Colonic mucosa (tissue), 4 donors: ENCODE results near the gene CDC42BPB. TPM values are rescaled to one million over a fixed set of nuclear protein-coding genes. Genes with fewer than 3 reads are reported as not detected.

Experiments used
- DNase-seq: peaks from one replicate; pipeline ENCODE4 v3.0.0-alpha.2; 2020
- H3K27ac ChIP-seq: fragments of 200-600 bp; one replicate; pipeline ENCODE4 v1.8.0; 2021
- H3K27me3 ChIP-seq: fragments of 200-600 bp; one replicate; pipeline ENCODE4 v1.8.0; 2021
- H3K36me3 ChIP-seq: fragments of 200-600 bp; one replicate; pipeline ENCODE4 v1.8.0; 2021
- H3K4me1 ChIP-seq: fragments of 200-600 bp; one replicate; pipeline ENCODE4 v1.8.0; 2021; ENCODE audit warnings: mild to moderate bottlenecking
- H3K4me3 ChIP-seq: fragments of 200-600 bp; one replicate; pipeline ENCODE4 v1.8.0; 2021
- H3K9ac ChIP-seq, 2 donors: one replicate each; pipeline ENCODE4 v1.7.0; 2013; ENCODE audit warnings: control low read depth in 2 of 2, low read depth in 2 of 2, low read length in 2 of 2
- H3K9me3 ChIP-seq: fragments of 200-600 bp; one replicate; pipeline ENCODE4 v1.8.0; 2021
- intact Hi-C: fragments of 100-400 bp; cut with DNase I; formaldehyde crosslinking; loops from one replicate; pipeline ENCODE4 v1.14.1; 2022
- total RNA-seq, 2 donors: library from RNA; stranded (reverse); fragmentation: NEBNext Ultra II Directional in 1 of 2; extraction: Animal tissue kit (Norgen Biotek cat#: 25700) in 1 of 2; gene quantifications; one replicate each; pipeline ENCODE4 v1.2.1, GENCODE V29; 2021
- TF ChIP-seq, protein P1 (sequence below): fragments of 200-600 bp; IDR thresholded peaks from one replicate; pipeline ENCODE4 v1.8.0; 2022; ENCODE audit warnings: antibody characterized with exemption, mild to moderate bottlenecking
- donor health status: healthy.
- donor health status: DM: no; HTN: no; CAD: no.
- donor health status: DM: no; HTN: no; CAD: no.

CDC42BPB gene
- total RNA-seq, 2 donors from 2014 or later, result 67.9 to 83.8 TPM

GRCh38 chr14:102964152-102964730 lies 93.1 kb downstream of the CDC42BPB start:
- no peaks in the 10 kb centered on the region for H3K9me3 ChIP-seq
- intact Hi-C loops, result no loop called here
- no peaks in the 10 kb centered on the region for H3K4me1 ChIP-seq
- H3K4me3 ChIP-seq, result no peak overlapping the region
- TF ChIP-seq, protein P1, sequence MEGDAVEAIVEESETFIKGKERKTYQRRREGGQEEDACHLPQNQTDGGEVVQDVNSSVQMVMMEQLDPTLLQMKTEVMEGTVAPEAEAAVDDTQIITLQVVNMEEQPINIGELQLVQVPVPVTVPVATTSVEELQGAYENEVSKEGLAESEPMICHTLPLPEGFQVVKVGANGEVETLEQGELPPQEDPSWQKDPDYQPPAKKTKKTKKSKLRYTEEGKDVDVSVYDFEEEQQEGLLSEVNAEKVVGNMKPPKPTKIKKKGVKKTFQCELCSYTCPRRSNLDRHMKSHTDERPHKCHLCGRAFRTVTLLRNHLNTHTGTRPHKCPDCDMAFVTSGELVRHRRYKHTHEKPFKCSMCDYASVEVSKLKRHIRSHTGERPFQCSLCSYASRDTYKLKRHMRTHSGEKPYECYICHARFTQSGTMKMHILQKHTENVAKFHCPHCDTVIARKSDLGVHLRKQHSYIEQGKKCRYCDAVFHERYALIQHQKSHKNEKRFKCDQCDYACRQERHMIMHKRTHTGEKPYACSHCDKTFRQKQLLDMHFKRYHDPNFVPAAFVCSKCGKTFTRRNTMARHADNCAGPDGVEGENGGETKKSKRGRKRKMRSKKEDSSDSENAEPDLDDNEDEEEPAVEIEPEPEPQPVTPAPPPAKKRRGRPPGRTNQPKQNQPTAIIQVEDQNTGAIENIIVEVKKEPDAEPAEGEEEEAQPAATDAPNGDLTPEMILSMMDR, result no peak
- no peak for DNase-seq
- H3K27ac ChIP-seq, result no peak overlapping the region
- no peak overlapping the region for H3K9ac ChIP-seq
- peaks cover 8% of the 10 kb centered on the region for H3K36me3 ChIP-seq
- H3K27me3 ChIP-seq, result no peaks in the 10 kb centered on the region

DNA sequence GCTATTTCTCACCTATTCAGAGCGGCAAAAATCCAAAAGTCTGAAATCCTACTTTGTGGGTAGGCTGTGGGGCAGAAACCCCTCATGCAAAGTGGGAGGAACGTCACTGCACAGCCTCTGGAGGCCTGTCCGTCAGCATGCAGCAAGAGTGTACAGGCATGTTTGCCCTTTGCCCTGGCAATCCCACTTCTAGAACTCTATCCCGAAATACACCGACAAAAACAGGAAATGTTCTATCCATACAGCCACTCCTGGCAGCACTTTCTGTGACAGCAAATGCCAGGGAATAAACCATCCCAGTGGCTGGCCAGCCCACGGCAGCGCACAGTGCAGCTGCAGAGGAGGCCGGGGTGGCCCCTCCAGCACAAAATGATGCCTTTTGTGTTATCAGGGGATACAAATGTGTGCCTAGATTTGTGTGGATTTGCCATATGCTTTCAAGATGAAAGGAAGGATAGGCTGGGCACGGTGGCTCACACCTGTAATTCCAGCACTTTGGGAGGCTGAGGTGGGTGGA lies 95.2 kb downstream of the CDC42BPB start:
- H3K27me3 ChIP-seq, result no peaks in the 10 kb centered on the region
- no peak overlapping the region for H3K4me3 ChIP-seq
- no peaks in the 10 kb centered on the region for H3K4me1 ChIP-seq
- H3K9ac ChIP-seq, result no peak overlapping the region
- peaks cover 8% of the 10 kb centered on the region for H3K36me3 ChIP-seq
- H3K27ac ChIP-seq, result no peak overlapping the region
- DNase-seq, result no peak
- no peaks in the 10 kb centered on the region for H3K9me3 ChIP-seq
- intact Hi-C loops, result no loop called here
- TF ChIP-seq, protein P1, result no peak

DNA sequence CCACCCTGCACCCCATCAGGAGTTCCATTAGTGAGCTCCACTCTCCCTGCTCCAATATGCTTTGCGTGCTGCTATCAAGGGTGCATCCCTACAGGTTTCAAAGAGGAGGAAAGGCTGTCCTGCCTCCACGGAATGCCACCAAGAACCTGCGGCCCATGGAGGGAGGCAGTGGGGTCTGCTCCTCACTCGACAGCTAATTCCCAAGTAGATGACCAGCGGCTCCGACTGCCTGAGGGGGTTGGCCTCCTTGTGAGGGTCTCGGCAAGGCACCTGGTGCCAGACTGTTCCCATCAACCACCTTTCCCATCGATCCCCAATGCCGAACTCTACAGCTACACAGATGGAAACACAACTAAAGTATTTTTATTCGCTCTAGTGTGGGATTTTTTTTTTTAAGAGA lies 98.9 kb downstream of the CDC42BPB start:
- Histone ChIP-seq H3K4me3 (no peak overlapping the region), H3K9me3 (no peaks in the 10 kb centered on the region), H3K9ac (no peak overlapping the region), H3K4me1 (no peaks in the 10 kb centered on the region), H3K27ac (no peak overlapping the region), H3K36me3 (peaks cover 4% of the 10 kb centered on the region), H3K27me3 (no peaks in the 10 kb centered on the region)
- intact Hi-C loops, result no loop called here
- no peak for DNase-seq
- TF ChIP-seq, protein P1, result no peak

- Histone ChIP-seq H3K36me3 (peaks cover 10% of the 10 kb centered on the region), H3K27me3 (no peaks in the 10 kb centered on the region), H3K4me3 (no peak overlapping the region), H3K9me3 (no peaks in the 10 kb centered on the region), H3K27ac (no peak overlapping the region), H3K9ac (no peak overlapping the region), H3K4me1 (no peaks in the 10 kb centered on the region)
- TF ChIP-seq, protein P1, result no peak
- intact Hi-C loops, result no loop called here
- DNase-seq, result no peak
These were observed 100.1 kb downstream of the CDC42BPB start for GRCh38 chr14:102957222-102957621.

- Histone ChIP-seq H3K9ac (no peak overlapping the region), H3K27me3 (no peaks in the 10 kb centered on the region), H3K36me3 (peaks cover 10% of the 10 kb centered on the region), H3K4me3 (no peak overlapping the region), H3K9me3 (no peaks in the 10 kb centered on the region), H3K4me1 (no peaks in the 10 kb centered on the region), H3K27ac (no peak overlapping the region)
- intact Hi-C loops, result no loop called here
- no peak for DNase-seq
- TF ChIP-seq, protein P1, result no peak
These were observed 101.5 kb downstream of the CDC42BPB start for GRCh38 chr14:102955636-102956408.
